ENCODE results near the gene AK8.

Gene AK8

DNA sequence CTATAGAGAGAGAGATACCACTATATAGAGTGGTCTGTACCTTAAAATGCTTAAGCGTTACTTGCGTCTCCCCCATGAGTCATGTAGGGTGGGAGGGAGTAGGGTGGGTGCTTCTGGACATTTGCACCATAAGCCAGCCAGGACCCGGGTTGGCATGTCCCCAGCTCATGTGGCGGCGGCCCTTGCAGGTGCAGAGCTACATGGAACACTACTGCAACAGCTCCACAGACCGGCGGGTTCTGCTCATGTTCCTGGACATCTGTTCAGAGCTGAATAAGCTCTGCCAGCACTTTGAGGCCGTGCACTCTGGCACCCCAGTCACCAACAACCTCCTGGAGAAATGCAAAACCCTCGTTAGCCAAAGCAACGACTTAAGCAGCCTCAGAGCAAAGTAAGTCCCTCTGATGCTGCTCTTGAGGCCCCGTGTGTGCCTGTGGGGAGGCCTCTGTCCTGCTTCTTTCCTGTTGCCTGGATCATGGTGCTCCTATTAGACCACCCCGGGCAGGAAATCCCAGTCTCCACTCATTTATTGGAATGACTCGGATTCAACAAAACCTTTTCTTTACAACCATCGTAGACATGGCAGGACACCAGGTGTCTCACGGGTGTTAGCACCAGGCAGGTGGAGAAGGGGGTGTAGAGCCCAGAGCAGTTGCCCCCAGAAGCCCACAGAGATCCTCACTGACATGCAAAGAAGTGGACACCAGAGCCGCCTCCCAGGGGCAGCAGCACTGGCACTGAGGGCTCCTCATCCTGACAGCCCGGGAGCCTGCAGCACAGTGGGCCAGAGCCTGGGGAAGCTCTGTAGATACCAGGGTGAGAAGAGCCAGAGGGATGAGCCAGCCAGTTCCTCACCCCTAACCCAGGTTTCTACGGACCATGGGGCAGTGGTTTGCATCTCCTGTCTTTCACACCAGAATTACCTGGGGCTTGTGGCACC lies 9.4 kb upstream of the AK8 start:
- no peak for DNase-seq

DNA sequence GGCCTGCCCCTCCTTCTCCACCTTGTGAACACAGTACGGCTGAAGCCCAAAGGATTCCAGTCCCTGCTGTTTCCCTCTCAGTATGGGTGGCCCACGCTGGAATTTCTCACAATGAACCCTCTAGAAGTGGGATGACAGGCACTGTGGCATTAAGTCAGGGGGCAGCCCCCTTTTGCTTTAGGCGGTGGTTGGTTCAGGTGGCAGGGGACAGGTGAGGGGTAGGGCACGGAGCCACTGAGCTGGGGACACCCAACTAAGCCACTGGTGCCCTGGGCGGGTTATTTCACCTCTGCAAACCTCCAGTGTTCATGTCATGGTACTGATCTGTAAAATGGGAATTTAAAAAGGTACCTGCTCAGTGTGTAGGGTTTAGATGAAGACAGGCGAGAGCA lies 8.2 kb upstream of the AK8 start:
- no peak for DNase-seq

DNA sequence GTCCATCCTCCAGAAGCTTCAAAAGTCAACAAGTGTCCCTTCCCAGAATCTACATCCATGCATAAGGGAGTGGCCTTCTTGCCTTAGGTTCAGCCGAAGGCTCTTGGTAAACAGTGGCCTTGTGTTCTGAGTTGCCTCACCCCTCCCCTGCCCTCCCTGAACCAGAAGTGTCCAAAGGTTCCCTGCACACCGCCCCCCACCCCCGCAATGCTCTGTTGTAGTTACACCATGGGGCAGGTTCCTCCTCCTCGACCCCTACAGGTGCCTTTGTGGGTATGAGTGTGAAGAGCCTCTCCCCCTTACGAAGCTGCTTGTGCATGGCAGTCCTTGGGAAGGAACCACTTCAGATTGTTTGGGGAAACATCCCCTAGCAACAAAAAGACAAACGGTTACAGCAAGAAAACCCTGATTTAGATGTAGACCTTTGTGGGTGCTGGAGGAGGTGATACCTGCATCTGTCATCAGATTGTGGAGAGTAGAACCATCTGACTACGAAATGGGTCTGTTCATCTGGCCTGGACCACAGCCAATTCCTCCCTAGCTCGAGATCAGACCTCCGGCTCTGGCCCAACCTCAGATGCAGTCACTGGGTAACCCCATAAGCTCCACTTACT lies 7.7 kb upstream of the AK8 start:
- DNase-seq, result peak; percentile 18

DNA sequence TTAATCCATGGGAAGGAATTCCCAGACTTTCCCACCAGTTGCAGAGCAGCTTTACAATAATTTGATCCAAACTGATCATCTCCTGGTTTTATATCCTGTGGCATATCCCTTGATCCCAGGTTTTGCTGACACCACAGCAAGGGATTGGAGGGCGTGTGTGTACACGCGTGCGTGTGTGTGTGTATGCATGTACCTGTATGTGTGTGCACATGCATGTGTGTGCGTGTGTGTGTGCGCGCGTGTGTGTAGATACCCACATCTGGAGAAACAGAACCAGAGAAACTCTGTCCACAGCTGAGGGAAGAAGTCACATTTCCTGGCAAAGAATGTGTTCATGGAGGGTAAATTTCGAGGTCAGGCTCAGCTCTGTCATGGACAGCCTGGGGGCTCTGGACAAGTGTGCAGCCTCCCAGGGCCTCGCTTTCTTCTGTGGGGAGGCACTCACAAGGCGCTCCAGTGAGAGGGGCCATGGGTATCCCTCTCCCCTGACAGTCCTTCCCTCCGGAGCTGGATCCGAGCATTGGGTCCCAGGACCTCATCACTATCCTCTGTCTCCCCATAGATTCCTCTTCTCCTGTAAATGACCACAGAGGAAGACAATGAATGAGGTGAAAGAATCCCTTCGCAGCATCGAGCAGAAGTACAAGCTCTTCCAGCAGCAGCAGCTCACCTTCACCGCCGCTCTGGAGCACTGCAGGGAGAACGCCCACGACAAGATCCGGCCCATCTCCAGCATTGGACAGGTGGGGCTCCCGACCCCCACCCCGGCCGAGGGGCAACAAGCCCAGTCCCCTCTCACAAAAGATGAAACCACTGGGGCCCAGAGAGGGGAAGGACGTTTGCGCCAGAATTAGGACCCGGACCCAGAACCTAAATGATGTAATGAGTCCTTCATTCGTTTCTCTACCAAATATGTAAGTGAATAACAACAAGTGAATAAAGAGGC lies 5.5 kb upstream of the AK8 start:
- no peak for DNase-seq

DNA sequence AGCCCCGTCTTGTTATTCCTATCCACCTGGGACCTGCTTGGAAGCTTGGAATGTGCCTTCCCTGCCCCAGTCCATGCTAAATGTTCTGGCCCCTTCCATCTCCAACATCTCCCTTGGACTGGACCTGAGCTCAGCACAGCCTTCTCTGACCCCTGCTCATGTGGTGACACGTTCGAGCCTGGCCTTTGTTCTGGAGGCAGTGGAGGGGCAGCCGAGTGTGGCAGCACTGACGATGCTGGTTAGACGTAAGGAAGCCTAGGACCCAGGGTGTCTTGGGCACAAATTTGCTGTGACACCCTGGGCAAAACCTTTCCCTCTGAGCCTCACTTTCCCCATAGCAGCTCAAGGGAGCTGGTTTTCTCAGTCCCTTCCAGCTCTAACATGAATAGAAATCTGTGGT lies 4.5 kb upstream of the AK8 start:
- no peak for DNase-seq

DNA sequence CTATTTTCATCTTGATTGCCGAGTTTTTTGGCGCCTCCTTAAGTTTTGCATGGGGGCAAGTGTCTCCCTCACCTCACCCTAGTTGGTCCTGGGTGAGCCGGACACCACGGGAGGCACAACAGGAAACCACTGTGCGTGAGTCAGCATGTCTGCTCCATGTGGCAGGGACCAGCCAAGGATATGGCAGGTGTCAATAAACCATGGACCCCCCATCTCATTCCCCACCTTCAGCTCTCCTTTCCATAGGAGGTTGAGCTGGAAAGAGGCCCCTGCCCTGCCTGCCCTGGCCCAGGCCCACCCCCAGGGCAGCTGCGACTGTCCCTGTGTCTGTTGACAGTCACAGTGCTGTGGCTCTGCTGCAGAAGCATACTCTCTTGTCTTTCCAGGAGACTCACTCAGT lies 3.7 kb upstream of the AK8 start:
- DNase-seq, result peak; percentile 67

DNA sequence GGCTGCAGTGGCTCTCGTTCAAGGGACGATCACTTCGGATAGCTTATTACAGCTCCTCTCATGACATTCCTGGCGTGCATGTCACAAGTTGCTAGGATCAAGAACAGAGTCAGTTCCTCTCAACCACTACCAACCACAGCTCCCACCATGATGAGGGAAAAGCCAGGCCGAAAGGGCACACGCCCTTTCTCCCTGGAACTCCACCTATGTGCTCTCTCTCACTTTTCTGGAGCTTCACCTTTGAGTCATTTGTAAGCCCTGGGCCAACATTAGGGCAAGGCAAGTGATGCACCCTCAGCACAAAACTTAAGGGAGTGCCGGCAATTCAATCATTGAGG lies 2.2 kb upstream of the AK8 start:
- DNase-seq, result no peak

DNA sequence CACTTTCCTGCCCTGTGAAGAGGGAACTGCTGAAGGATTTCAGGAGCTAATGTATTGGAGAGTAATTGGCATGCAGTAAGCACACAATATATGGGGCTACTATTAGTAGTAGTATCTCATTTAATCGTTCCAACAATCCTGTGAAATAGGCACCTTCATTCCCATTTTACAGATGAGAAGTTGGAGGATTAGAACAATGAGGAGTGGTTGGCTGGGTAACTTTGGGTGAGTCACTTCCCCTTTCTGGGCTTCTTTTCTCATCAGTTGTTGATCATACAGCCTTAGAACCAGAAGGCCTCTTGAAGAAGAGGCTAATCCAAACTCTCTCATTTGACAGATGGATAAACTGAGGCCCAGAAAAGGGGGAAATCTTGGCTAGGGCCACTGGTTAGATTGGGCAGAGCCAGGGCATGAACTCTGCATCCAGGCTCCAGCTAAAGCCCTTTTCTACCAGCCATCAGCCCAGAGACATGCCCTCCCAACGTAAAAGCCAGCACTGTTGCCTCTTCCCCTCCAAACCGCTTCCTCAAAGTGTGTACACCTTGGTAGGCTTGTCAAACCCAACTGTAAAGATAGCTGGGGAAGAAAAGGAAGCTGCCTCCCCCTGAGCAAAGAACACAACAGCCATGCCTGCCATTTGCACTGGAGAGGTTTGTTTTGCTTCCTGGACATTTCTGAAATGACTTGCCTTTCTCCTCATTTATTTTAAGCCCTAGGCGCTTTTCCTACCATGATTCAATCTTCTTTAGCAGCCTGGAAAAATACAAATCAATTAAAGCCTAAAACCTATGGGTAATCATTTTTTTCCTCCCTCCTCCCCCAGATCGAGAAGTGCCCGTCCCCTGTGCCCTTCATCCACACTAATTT lies 1.6 kb upstream of the AK8 start:
- DNase-seq, result peak; percentile 57

DNA sequence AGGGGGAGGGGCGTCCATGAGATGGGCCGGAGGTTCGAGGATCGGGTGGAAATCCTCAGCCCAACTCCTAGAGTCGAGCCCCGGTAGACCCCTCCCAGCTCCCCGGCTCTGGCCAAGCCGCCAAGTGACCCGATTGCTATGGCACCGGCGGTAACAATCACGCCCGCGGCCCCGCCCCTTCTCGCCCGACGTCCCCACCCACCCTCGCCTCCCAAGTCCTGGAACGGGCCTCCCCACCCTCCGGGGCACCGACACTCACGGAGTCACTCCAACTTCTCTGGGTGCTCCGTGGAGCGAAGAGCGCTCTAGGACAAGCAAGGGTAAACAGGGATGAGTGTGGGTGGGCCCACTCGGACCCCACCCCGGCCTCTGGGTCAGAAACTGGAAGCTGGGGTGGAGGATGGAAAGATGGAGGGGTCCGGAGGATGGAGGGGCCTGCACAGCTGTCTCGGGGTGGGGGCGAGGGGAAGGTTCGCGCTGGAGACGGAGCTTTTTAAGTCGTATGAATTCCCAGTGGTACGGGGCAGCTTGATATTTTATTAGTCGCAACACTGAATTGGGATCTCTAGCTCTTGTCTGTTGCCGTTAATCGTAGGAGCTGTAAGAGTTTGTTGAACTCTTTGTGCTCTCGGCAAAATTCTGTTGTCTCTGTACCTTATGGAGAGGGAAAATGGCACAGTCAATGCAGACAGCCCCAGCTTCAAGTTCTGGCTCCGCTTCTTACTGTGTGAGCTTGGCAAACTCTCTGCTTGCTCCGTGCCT lies 792 bp upstream of the AK8 start, which contains the start of gene SPACA9:
TSS of gene SPACA9 (plus strand) at position 204 of the 762 bp plus-strand sequence. CDS start 5,050 bp downstream, outside the sequence.
- DNase-seq, result peak; percentile 53

DNA sequence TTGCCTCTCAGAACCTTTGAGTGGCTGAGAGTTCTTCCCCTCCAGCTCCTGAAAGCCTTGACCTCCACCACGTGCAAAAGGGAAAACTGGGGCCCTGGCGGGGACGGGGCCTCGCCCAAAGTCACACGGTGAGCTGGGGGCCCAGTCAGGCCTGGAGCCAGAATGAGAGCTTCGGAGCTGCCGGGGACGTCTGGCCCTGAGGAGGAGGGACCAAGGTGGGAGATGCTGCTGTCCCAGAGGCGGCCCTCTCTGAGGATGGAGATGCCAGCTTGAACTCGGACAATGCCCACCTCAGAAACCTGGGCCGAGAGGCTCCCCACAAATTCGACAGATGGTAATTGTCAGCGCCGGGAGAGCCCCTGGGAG lies 643 bp downstream of the AK8 start:
- DNase-seq, result no peak

DNA sequence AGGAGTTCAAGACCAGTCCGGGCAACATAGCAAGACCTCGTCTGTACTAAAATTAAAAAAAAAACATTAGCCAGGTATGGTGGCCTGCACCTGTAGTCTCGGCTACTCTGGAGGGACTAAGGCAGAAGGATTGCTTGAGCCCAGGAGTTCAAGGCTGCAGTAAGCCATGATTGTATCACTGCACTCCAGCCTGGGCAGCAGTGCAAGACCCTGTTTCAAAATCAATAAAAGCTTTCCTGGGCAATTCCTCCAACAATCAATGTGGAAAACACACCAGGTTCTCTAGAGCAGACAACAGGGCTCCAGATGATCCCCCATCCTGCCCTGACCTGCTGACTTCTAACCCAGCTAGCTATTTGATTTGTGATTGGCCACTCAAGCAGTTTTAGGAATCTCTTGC lies 1.2 kb downstream of the AK8 start:
- no peak for DNase-seq

DNA sequence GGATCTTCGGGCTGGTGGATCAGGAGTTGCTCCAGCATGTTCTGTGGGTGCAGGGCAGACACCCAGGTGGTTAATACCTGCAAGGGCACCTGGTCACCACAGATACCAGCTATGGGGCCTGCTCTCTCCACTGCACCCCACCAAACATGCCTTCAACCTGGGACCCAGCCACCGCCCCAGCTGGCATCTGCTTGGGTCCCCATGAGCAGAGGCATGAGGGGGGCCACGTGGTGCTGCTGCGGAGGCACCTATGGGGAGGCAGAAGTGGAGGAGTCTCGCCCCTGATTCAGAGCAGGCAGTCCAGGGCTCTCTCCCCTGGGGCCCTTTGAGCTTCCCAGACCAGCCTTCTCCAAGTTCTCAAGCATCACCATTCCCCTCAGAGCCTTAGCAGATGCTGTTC lies 2.9 kb downstream of the AK8 start:
- no peak for DNase-seq

DNA sequence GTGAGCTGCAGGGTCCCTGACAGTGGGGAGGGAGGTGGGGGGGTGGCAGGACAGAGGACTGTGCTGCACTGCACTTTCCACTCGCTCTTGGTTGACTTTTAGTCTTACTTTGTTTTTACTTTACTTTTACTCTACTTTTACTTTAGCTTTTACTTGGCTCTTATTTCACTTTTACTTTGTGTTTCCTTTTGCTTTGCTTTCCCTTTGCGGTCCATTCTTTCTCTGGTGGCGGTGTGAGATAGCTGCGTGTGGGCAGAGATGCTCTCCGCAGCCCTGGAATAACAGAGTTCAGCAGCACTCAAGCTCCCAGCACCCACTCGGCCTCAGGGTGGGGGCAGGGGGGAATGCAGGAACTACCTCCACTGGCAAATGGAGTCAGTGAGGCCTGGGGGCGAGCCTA lies 4.7 kb downstream of the AK8 start:
- DNase-seq, result no peak

DNA sequence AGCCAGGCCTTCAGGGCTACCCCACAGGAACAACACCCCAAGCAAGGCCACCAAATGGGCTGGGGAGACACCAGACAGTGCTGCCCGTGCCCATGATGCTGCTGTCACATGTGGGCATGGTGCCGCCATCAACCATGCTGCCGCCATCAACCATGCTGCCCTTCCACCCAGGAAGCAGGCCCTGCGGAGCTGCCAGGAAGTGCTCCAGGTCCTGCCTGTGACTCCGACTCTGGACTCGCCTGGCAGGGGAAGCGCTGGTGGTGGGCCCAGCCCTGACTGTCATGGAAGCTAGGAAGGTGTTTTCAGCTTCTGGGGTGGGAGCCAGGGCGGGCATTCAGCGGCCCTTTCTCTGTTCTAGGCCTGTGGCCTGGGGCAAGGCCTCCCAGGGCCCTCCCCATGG lies 8.8 kb downstream of the AK8 start:
- no peak for DNase-seq

DNA sequence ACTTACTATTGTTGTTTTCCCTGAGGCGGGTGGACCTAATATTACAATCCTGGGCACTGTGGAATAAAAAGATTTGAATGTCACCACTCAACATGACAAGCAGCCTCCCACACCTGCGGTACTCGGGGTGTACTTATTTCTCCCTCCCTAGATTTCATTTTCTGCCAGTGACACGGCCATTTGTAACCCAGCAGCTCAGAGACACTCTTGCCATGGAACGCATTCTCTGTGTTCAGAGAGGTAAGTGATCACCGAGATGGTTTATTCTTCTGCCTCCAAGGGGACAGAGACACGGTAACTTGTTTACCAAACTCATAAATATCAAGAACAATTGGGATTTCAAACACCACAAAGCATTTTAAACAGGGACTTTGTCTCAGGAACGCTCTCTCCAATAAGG lies 11.2 kb downstream of the AK8 start:
- DNase-seq, result no peak

DNA sequence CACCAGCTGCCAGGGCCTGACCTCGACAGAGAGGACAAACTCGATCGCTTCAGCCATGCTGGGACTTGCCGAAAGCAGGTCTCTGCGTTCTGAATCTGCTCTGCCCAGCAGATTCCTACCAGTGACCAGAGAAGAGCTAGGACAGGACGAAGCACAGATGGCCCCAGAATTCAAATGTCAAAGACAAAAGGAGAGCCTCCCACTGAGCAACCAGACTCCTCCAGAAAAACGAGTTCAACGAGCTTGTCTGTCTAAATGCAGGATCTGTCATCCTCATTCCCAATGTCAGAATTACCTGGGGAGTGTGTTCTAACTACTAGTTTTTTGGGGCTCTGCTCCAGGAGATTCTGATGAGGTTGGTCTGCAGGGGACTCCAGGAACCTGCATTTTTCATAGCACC lies 13.4 kb downstream of the AK8 start:
- DNase-seq, result no peak

DNA sequence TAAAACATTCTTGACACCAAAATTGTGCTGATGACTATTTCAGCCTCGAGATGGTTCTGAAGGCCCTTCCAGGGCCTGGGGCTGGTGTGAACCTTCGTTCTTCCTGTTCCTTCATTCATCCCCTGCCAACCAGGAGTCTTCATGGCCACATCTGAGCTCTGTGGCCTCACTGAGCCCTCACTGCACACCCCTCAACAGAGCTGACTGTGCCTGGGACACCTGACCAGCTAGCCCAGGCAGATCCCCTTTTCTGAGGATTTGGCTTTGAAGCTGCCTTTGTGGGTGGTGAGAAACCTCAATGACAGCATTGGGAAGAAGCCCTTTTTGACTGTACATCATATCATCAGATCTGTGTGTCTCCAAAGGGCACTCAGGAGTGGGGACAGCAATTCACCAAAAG lies 13.8 kb downstream of the AK8 start:
- no peak for DNase-seq

DNA sequence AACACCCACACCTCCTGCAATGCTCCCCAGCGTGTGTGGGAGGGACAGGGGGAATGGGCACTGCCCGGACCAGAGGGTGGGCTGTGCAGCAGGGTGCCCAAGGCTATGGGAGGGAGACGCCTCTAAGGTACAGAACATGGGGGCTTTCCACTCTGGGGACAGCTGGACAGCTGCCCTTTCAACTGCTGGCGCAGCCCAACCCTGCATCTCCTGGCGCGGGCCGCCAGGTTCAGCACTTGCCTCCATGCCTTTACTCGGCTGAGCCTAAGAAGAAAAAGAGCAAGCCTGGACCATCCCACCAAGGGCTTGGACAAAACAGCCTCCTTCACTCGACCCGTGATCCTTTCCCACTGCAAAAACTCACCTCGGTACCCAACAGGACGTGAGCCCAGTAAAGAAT lies 15.0 kb downstream of the AK8 start:
- DNase-seq, result no peak

DNA sequence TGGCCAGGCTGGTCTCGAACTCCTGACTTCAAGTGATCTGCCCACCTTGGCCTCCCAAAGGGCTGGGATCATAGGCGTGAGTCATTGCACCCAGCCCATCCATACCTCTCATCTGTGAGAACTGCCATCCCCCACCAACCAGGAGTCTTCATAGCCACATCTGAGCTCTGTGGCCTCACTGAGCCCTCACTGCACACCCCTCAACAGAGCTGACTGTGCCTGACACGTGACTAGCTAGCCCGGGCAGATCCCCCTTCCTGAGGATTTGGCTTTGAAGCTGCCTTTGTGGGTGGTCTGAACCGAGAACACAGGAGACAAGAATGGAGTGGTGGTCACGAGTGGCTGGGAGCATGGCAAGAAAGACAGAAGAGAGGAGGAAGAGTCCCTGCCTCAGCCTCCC lies 15.6 kb downstream of the AK8 start:
- DNase-seq, result no peak

DNA sequence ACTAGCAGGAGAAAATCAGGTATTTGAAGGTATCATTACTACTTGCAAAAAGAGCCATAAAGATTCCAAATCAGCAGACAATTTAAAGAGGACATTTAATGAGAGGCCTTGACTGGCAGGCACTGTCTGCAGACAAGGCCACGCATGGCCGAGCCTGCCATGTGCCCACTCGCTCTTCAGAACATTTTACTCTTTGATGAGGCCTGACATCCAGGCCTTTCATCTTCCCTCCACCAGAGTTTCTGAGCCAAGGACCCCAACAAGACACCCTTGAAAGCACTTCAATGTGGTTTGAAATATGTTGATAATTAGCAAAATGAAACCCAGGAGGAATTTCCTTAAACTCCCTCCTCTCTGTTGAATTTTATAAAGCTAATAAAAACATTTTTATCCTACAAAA lies 16.4 kb downstream of the AK8 start:
- DNase-seq, result no peak

DNA sequence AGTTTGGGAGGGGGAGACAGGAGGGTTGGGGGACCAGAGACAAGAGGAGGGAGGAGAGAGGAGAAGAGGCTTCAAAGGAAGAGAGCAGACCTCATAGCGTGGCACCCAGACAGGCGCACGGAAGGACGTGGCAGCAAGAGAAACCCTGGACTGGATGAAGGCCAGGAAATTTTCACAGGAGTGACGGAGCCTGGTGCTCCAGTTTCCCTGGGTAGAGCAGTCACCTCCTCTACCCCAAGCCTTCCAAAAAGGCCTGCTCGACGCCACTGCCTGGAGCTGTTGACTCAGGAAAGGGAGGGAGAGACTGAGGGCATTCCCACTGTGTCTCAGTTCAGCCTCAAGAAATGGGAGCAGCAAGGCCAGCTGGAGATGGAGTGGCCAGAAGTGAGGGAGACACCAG lies 19.3 kb downstream of the AK8 start:
- no peak for DNase-seq

Data from hematopoietic multipotent progenitor cell treated with erythropoietin and hydrocortisone succinate and interleukin-3 and kit ligand, for 4 days (in vitro differentiated cells).